GM19240 (cell line): ENCODE results near the gene TPCN1.

Experiments used
- DNase-seq: peaks from one replicate; pipeline ENCODE4 v3.0.0; 2011; ENCODE audit warnings: low spot score; ENCODE audit not compliant: insufficient read length

The TPCN1 gene

GRCh38 chr12:113240395-113240794 is 19.1 kb downstream of the TPCN1 start:
- no peak for DNase-seq

GRCh38 chr12:113241191-113242025 is 20.1 kb downstream of the TPCN1 start:
- no peak for DNase-seq

GRCh38 chr12:113242026-113242418 is 20.8 kb downstream of the TPCN1 start:
- DNase-seq = no peak

GRCh38 chr12:113242560-113242959 is 21.3 kb downstream of the TPCN1 start:
- DNase-seq = no peak

GRCh38 chr12:113244047-113244460 is 22.8 kb downstream of the TPCN1 start:
- no peak for DNase-seq

- no peak for DNase-seq
Measured at GRCh38 chr12:113244478-113244958, 23.3 kb downstream of the TPCN1 start.

GRCh38 chr12:113245695-113246477 is 24.6 kb downstream of the TPCN1 start:
- no peak for DNase-seq

- no peak for DNase-seq
Measured at GRCh38 chr12:113246478-113247122, 25.3 kb downstream of the TPCN1 start.

- no peak for DNase-seq
Measured at GRCh38 chr12:113247123-113248050, 26.1 kb downstream of the TPCN1 start.

- no peak for DNase-seq
Measured at GRCh38 chr12:113248051-113248825, 27.0 kb downstream of the TPCN1 start.

- DNase-seq = no peak
Measured at GRCh38 chr12:113248842-113249435, 27.7 kb downstream of the TPCN1 start.

GRCh38 chr12:113249546-113249945 is 28.3 kb downstream of the TPCN1 start:
- DNase-seq = no peak

GRCh38 chr12:113250045-113250444 is 28.8 kb downstream of the TPCN1 start:
- no peak for DNase-seq

- no peak for DNase-seq
Measured at GRCh38 chr12:113251404-113252070, 30.3 kb downstream of the TPCN1 start.

- no peak for DNase-seq
Measured at GRCh38 chr12:113252494-113252893, 31.2 kb downstream of the TPCN1 start.

GRCh38 chr12:113253532-113254285 is 32.4 kb downstream of the TPCN1 start:
- no peak for DNase-seq

- DNase-seq = no peak
Measured at GRCh38 chr12:113254298-113254697, 33.0 kb downstream of the TPCN1 start.

GRCh38 chr12:113257564-113257963 is 36.3 kb downstream of the TPCN1 start:
- DNase-seq = no peak
